ENCODE results near the gene CAMTA1. TPM values are rescaled to one million over a fixed set of nuclear protein-coding genes. Genes with fewer than 3 reads are reported as not detected.
A peak's percentile ranks its signal among the peaks of the same experiment; 100 is the strongest.
"Not testable (repeated sequence)": the region's sequence is repeated elsewhere in the genome, so short reads cannot be mapped to it uniquely, and the experiment has no call there.

CAMTA1 gene
- total RNA-seq, 1 donor from 2014 or later = 160 TPM

DNA sequence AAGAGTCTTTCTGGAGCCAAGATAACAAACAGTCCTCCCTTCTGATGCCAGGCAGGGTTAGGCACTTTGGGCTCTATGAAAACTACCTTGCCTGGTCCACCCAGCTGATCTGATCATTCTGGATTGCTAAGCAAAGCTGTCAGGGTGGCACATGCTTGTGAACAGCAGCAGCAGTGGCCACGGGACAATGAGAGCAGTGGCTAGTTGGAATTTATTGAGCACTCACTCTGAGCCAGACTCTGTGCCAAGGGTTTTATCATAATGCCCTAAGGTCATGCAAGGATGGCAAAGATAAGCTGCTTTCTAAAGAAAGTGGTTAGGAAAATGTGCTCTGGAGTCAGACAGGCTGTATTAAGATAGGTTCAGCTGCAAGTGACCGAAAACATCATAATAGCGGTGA lies 595.5 kb downstream of the CAMTA1 start:
- Histone ChIP-seq H3K27me3 (ENCODE audit: low read depth) (no peaks in the 10 kb centered on the region), H3K9me3 (replicated peaks) (no peaks in the 10 kb centered on the region), H3K27ac (replicated peaks) (no peak overlapping the region), H3K4me3 (no peak overlapping the region), H3K4me1 (peaks cover 31% of the 10 kb centered on the region), H3K36me3 (no peaks in the 10 kb centered on the region)
- peak; percentile 10 for DNase-seq
- intact Hi-C loops (cut with micrococcal nuclease) = no loop called here
- TF ChIP-seq, protein P1, sequence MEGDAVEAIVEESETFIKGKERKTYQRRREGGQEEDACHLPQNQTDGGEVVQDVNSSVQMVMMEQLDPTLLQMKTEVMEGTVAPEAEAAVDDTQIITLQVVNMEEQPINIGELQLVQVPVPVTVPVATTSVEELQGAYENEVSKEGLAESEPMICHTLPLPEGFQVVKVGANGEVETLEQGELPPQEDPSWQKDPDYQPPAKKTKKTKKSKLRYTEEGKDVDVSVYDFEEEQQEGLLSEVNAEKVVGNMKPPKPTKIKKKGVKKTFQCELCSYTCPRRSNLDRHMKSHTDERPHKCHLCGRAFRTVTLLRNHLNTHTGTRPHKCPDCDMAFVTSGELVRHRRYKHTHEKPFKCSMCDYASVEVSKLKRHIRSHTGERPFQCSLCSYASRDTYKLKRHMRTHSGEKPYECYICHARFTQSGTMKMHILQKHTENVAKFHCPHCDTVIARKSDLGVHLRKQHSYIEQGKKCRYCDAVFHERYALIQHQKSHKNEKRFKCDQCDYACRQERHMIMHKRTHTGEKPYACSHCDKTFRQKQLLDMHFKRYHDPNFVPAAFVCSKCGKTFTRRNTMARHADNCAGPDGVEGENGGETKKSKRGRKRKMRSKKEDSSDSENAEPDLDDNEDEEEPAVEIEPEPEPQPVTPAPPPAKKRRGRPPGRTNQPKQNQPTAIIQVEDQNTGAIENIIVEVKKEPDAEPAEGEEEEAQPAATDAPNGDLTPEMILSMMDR (IDR thresholded peaks at IDR 0.05; ENCODE audit: borderline replicate concordance) = no peak

DNA sequence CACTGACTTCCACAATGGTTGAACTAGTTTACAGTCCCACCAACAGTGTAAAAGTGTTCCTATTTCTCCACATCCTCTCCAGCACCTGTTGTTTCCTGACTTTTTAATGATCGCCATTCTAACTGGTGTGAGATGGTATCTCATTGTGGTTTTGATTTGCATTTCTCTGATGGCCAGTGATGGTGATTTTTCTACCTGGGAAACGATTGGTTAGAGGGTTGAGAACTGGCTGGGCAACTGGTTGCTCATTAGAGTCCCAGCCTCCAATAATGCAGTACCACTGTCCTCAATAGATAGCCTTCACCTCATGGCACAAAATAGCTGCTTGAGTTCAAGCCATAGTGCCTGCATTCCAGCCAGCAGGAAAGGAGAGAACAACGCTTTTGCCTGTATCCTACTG lies 596.5 kb downstream of the CAMTA1 start:
- H3K4me1 ChIP-seq = peaks cover 21% of the 10 kb centered on the region
- H3K9me3 ChIP-seq (replicated peaks); H3K4me3 ChIP-seq; intact Hi-C loops (cut with micrococcal nuclease); H3K36me3 ChIP-seq; H3K27ac ChIP-seq (replicated peaks); DNase-seq; H3K27me3 ChIP-seq (ENCODE audit: low read depth): not testable (repeated sequence)

DNA sequence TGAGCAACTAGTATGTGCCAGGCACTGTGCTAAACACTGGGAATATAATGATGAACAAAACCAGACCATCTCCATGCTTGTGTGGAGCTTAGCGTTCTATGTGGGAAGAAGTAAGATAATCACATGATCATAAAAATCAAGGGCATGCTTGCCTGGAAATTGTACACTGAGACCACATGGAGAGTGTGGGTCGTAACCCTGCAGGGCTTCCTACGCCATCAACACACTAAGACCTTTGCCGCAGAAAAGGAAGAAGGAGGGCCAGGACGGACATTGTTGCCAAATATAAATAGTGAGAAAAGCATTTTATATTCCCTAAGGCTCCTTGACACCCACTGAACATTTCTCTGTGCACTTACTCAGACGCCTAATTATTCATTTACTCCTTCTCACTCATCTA lies 597.7 kb downstream of the CAMTA1 start:
- intact Hi-C loops (cut with micrococcal nuclease) = no loop called here
- Histone ChIP-seq H3K9me3 (replicated peaks) (no peaks in the 10 kb centered on the region), H3K27me3 (ENCODE audit: low read depth) (no peaks in the 10 kb centered on the region), H3K4me1 (peaks cover 26% of the 10 kb centered on the region), H3K27ac (replicated peaks) (no peak overlapping the region), H3K36me3 (no peaks in the 10 kb centered on the region), H3K4me3 (no peak overlapping the region)
- DNase-seq = no peak
- TF ChIP-seq, protein P1 (IDR thresholded peaks at IDR 0.05; ENCODE audit: borderline replicate concordance) = no peak

DNA sequence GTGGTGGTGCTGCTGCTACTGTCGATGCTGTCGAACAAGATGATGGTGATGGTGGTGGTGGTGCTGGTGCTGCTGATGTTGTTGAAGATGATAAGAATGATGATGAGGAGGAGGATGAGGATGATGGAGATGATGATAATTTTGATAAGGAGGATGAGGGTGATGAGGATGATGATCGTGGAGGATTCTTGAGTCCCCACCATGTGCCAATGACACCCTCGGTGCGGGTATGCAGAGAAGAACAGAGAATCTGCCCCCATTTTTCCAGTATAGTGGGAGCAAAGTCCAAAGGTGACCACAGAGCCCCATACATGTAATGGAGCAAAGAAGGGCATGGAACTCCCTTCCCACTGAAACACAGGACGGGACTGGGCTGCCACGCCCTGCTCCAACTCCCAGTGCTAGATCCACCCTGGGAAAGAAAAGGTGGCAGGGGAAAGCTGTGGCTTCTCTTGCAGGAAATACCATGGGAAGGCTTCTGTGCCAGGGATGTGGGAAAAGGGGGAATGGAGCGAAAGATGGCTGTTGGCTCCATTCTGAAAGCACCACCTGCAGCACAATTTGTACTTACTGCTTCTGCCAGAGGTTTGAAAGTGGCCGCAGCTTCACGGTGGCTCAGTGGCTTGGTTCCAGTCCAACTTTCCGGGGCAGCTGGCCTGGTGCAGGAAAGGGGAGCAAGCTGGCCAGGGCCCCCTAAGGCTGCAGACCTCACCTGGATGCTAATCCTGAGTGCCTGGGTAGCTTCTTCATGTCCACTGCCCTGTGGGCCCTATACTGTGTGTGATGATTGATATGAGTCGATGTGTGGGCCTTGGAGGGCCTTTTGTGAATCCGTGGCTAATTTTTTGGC lies 598.6 kb downstream of the CAMTA1 start:
- peak; percentile 9 for DNase-seq
- Histone ChIP-seq H3K9me3 (replicated peaks) (no peaks in the 10 kb centered on the region), H3K4me1 (peaks cover 27% of the 10 kb centered on the region), H3K36me3 (no peaks in the 10 kb centered on the region), H3K27ac (replicated peaks) (no peak overlapping the region), H3K27me3 (ENCODE audit: low read depth) (no peaks in the 10 kb centered on the region), H3K4me3 (no peak overlapping the region)
- TF ChIP-seq, protein P1 (IDR thresholded peaks at IDR 0.05; ENCODE audit: borderline replicate concordance) = no peak
- intact Hi-C loops (cut with micrococcal nuclease) = no loop called here

DNA sequence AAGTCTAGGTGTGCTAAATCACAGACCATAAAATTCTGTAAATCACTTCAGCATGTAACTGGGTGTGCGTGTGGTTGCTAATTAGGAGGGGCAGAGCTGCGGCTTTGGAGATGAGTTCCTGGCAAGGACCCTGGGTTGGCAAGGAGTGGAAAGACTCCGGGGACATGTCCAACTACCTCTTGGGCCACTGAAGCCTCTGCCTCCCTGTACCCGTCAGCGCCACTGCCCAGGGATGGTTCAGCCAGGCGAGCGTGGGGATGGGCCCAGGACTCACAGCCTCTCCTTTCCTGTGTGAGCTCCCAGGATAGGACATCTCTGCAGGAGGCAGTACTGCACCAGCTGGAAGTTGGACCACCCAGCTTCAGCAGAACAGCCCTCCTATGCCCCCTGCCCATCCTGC lies 599.4 kb downstream of the CAMTA1 start:
- Histone ChIP-seq H3K36me3 (no peaks in the 10 kb centered on the region), H3K9me3 (replicated peaks) (no peaks in the 10 kb centered on the region), H3K27ac (replicated peaks) (no peak overlapping the region), H3K4me1 (peaks cover 28% of the 10 kb centered on the region), H3K27me3 (ENCODE audit: low read depth) (no peaks in the 10 kb centered on the region), H3K4me3 (no peak overlapping the region)
- intact Hi-C loops (cut with micrococcal nuclease) = no loop called here
- TF ChIP-seq, protein P1 (IDR thresholded peaks at IDR 0.05; ENCODE audit: borderline replicate concordance) = no peak
- peak; percentile 5 for DNase-seq

DNA sequence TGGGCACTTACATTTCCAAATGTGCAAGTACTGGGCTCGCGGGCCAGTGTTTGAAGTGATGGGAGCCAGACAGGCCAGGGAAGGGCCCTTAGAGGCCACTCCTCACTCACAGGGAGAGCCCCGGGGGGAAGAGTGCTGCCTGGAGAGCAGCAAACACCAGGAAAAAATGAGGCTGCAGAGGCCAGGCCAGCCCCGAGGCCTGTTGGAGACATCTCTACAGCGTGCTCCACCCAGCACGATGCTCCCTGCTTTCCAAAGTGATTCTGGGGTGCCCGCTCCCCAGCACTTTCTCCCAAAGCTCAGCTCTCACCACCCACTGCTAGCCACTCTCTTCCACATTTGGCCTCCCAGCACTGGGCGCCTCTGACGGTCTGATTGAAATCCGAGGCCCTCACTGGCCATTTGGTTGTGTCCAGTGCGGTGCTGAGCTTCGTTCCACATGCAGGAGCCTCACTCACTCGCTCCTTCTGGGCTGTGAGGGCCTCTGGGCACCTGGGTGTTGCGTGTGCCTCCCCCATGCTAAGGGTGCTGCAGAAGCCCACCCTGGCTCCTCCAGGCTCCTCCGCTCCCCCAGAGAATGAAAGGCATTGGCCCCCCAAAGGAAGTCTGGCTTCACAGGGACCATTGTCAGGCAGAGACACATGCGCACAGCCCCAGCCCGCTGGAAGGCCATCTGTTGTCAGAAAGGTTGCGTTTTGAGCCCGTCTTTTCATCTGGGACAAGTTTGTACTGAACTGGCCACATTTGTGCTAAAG lies 600.4 kb downstream of the CAMTA1 start:
- intact Hi-C loops (cut with micrococcal nuclease) = no loop called here
- H3K9me3 ChIP-seq (replicated peaks) = no peaks in the 10 kb centered on the region
- H3K27ac ChIP-seq (replicated peaks) = no peak overlapping the region
- H3K4me3 ChIP-seq = no peak overlapping the region
- no peaks in the 10 kb centered on the region for H3K27me3 ChIP-seq (ENCODE audit: low read depth)
- peaks cover 35% of the 10 kb centered on the region for H3K4me1 ChIP-seq
- no peaks in the 10 kb centered on the region for H3K36me3 ChIP-seq
- peak; percentile 3 for DNase-seq
- TF ChIP-seq, protein P1 (IDR thresholded peaks at IDR 0.05; ENCODE audit: borderline replicate concordance) = no peak

All from left ventricle myocardium inferior (tissue), 1 donor.